HCT116 (cell line): ENCODE data around the gene DYNLRB2. TPM values are rescaled to one million over a fixed set of nuclear protein-coding genes. Genes with fewer than 3 reads are reported as not detected.

Experiments
- ATAC-seq: fragments of 200-7000 bp; cut with Tn5 transposase; 2 replicates; pipeline ENCODE4 v1.9.1; 2020; ENCODE audit warnings: mild to moderate bottlenecking, moderate library complexity
- BruUV-seq: library from RNA; stranded (reverse); fragments of 400-500 nt; replicated peaks from 2 replicates; lab custom pipeline; 2021; lab: Mats Ljungman, UMichigan
- CTCF ChIA-PET: fragments of 300-600 bp; sonication (Branson Sonifier 250); formaldehyde crosslinking; loops from one replicate; lab custom pipeline; 2021; ENCODE audit warnings: antibody characterized with exemption; lab: Charles Lee
- POLR2A ChIA-PET: fragments of 300-600, 350-600 bp; sonication (Branson Sonifier 250); formaldehyde crosslinking; loops from one replicate; lab custom pipeline; 2021; ENCODE audit warnings: antibody characterized with exemption; lab: Charles Lee
- RAD21 ChIA-PET, 2 experiments: fragments of 300-600 bp; sonication (Branson Sonifier 250); formaldehyde crosslinking; loops; one replicate each; lab custom pipeline; 2023; ENCODE audit warnings: low total read pairs in 2 of 2; ENCODE audit not compliant: uncharacterized antibody in 2 of 2, unreplicated experiment in 2 of 2, low non-redundant PET in 1 of 2; lab: Charles Lee
- DNase-seq: peaks from one replicate; pipeline ENCODE4 v3.0.0-alpha.2; 2010; ENCODE audit warnings: low read depth, low spot score
- H2AFZ ChIP-seq: fragments of 200-600 bp; shearing (Covaris generic), sonication (generic); 2 replicates; pipeline ENCODE4 v1.6.1; 2017; ENCODE audit warnings: low read depth, mixed run types, mixed read lengths, antibody characterized with exemption, low read length; ENCODE audit not compliant: poor library complexity, severe bottlenecking
- H3K27ac ChIP-seq: 2 replicates; pipeline ENCODE4 v1.5.1; 2012; ENCODE audit warnings: low read depth, low read length
- H3K27me3 ChIP-seq: fragments of 200-600 bp; sonication (generic); 2 replicates; pipeline ENCODE4 v1.6.1; 2016; ENCODE audit warnings: mixed run types, low read length, mixed read lengths; ENCODE audit not compliant: insufficient read depth
- H3K36me3 ChIP-seq, 2 experiments: fragments of 200-500 bp in 1 of 2; fragments of 200-600 bp in 1 of 2; sonication (Bioruptor generic) in 1 of 2; sonication (generic) in 1 of 2; 2 replicates each; pipeline versions ENCODE4 v1.5.1 to v1.6.1; 2014 to 2016; ENCODE audit warnings: low read length in 2 of 2, inconsistent platforms in 1 of 2, mixed read lengths in 1 of 2, mixed run types in 1 of 2; ENCODE audit not compliant: insufficient read depth in 2 of 2, control insufficient read depth in 1 of 2
- H3K4me1 ChIP-seq, 2 experiments: fragments of 200-600 bp in 1 of 2; sonication (generic) in 1 of 2; 2 replicates each; pipeline versions ENCODE4 v1.5.1 to v1.6.1; 2012 to 2017; ENCODE audit warnings: low read length in 2 of 2, inconsistent platforms in 1 of 2, mild to moderate bottlenecking in 1 of 2, mixed read lengths in 1 of 2, mixed run types in 1 of 2, moderate library complexity in 1 of 2; ENCODE audit not compliant: insufficient read depth in 2 of 2, control insufficient read depth in 1 of 2
- H3K4me2 ChIP-seq: fragments of 200-600 bp; sonication (generic); 2 replicates; pipeline ENCODE4 v1.6.1; 2017; ENCODE audit warnings: mixed run types, low read length, mixed read lengths
- H3K4me3 ChIP-seq, 2 experiments: fragments of 200-600 bp in 1 of 2; sonication (generic) in 1 of 2; replicated peaks in 1 of 2; 2 replicates each; pipeline ENCODE4 v1.5.1; 2011 to 2016; ENCODE audit warnings: low read length in 2 of 2, control low read depth in 1 of 2, low read depth in 1 of 2, mild to moderate bottlenecking in 1 of 2, mixed read lengths in 1 of 2, mixed run types in 1 of 2
- H3K79me2 ChIP-seq: fragments of 200-600 bp; sonication (generic); 2 replicates; pipeline ENCODE4 v1.6.1; 2017; ENCODE audit warnings: mild to moderate bottlenecking, mixed run types, low read length, moderate library complexity, mixed read lengths; ENCODE audit not compliant: insufficient read depth
- H3K9ac ChIP-seq: fragments of 200-600 bp; sonication (generic); 2 replicates; pipeline ENCODE4 v1.6.1; 2016; ENCODE audit warnings: low read length, mixed read lengths
- H3K9me2 ChIP-seq: fragments of 200-600 bp; sonication (generic), shearing (Covaris generic); 2 replicates; pipeline ENCODE4 v1.6.1; 2017; ENCODE audit warnings: mixed run types, mild to moderate bottlenecking, moderate library complexity; ENCODE audit not compliant: insufficient read depth
- H3K9me3 ChIP-seq, 2 experiments: fragments of 200-500 bp in 1 of 2; fragments of 200-600 bp in 1 of 2; sonication (Bioruptor generic) in 1 of 2; sonication (generic) in 1 of 2; 2 replicates each; pipeline ENCODE4 v1.6.1; 2014 to 2017; ENCODE audit warnings: low read length in 2 of 2, mixed read lengths in 2 of 2, inconsistent platforms in 1 of 2, low read depth in 1 of 2, mild to moderate bottlenecking in 1 of 2, mixed run types in 1 of 2, moderate library complexity in 1 of 2; ENCODE audit not compliant: control insufficient read depth in 1 of 2, insufficient read depth in 1 of 2
- H4K20me1 ChIP-seq: fragments of 200-600 bp; sonication (generic), shearing (Covaris generic); 2 replicates; pipeline ENCODE4 v1.6.1; 2017; ENCODE audit warnings: mixed run types, mild to moderate bottlenecking, moderate library complexity; ENCODE audit not compliant: insufficient read depth
- CBX3 ChIP-seq: IDR thresholded peaks from 2 replicates; pipeline ENCODE4 v1.6.1; 2012; ENCODE audit warnings: low read depth
- CEBPB ChIP-seq: IDR thresholded peaks from 2 replicates; pipeline ENCODE4 v1.6.1; 2012; ENCODE audit warnings: low read depth
- EGR1 ChIP-seq: IDR thresholded peaks from 2 replicates; pipeline ENCODE4 v1.6.1; 2012; ENCODE audit warnings: low read depth
- ELF1 ChIP-seq: IDR thresholded peaks from 2 replicates; pipeline ENCODE4 v1.6.1; 2012; ENCODE audit warnings: low read depth, borderline replicate concordance
- EZH2 ChIP-seq: fragments of 200-600 bp; sonication (generic); IDR thresholded peaks from 2 replicates; pipeline ENCODE4 v1.6.1; 2017; ENCODE audit warnings: antibody characterized with exemption, mixed run types
- EZH2phosphoT487 ChIP-seq: fragments of 200-600 bp; IDR thresholded peaks from 2 replicates; pipeline ENCODE4 v1.6.1; 2018; ENCODE audit warnings: antibody characterized with exemption, borderline replicate concordance
- FOSL1 ChIP-seq: IDR thresholded peaks from 2 replicates; pipeline ENCODE4 v1.6.1; 2012; ENCODE audit warnings: low read depth
- JUND ChIP-seq: IDR thresholded peaks from 2 replicates; pipeline ENCODE4 v1.6.1; 2012
- POLR2A ChIP-seq: IDR thresholded peaks from 2 replicates; pipeline ENCODE4 v1.7.0; 2011; ENCODE audit warnings: borderline replicate concordance; ENCODE audit not compliant: insufficient read depth, insufficient read length; ENCODE audit errors: extremely low read depth
- POLR2AphosphoS5 ChIP-seq: IDR thresholded peaks from 2 replicates; pipeline ENCODE4 v1.6.1; 2011; ENCODE audit warnings: mild to moderate bottlenecking, low read depth, low read length, moderate library complexity
- RAD21 ChIP-seq: IDR thresholded peaks from 2 replicates; pipeline ENCODE4 v1.6.1; 2012; ENCODE audit warnings: low read depth, mild to moderate bottlenecking
- SIN3A ChIP-seq: IDR thresholded peaks from 2 replicates; pipeline ENCODE4 v1.6.1; 2012; ENCODE audit warnings: low read depth
- SP1 ChIP-seq: IDR thresholded peaks from 2 replicates; pipeline ENCODE4 v1.6.1; 2012; ENCODE audit warnings: low read depth
- YY1 ChIP-seq: IDR thresholded peaks from 2 replicates; pipeline ENCODE4 v1.6.1; 2011; ENCODE audit warnings: low read length, low read depth, moderate library complexity, mild to moderate bottlenecking; ENCODE audit not compliant: insufficient replicate concordance; ENCODE audit errors: extremely low read depth
- ZFX ChIP-seq: fragments of 450-650 bp; IDR thresholded peaks from 2 replicates; pipeline ENCODE4 v1.6.1; 2017
- ZNF274 ChIP-seq: fragments of 200-500 bp; sonication (Bioruptor generic); IDR thresholded peaks from 2 replicates; pipeline ENCODE4 v1.6.1; 2014; ENCODE audit warnings: mild to moderate bottlenecking, low read depth, low read length, inconsistent platforms
- intact Hi-C: fragments of 100-400 bp; cut with micrococcal nuclease; formaldehyde crosslinking; loops from 2 replicates; pipeline ENCODE4 v1.10.0; 2022
- total RNA-seq: library from RNA; stranded (reverse); gene quantifications from one replicate; pipeline ENCODE4 v1.2.1, GENCODE V29; 2021; ENCODE audit not compliant: unreplicated experiment
- TF ChIP-seq, protein P1 (sequence below): IDR thresholded peaks from 2 replicates; pipeline ENCODE4 v1.6.1; 2011; ENCODE audit warnings: mild to moderate bottlenecking, low read length, moderate library complexity; ENCODE audit not compliant: insufficient replicate concordance; ENCODE audit errors: extremely low read depth
- TF ChIP-seq, protein P2 (sequence below): IDR thresholded peaks from 2 replicates; pipeline ENCODE4 v1.6.1; 2012
- TF ChIP-seq, protein P3 (sequence below), 3 experiments: fragments of 200-600 bp in 1 of 3; sonication (generic) in 1 of 3; IDR thresholded peaks in 2 of 3; conservative IDR thresholded peaks in 1 of 3; 2 replicates each; pipeline ENCODE4 v1.5.1; 2012 to 2017; ENCODE audit warnings: low read depth in 2 of 3, low read length in 2 of 3, antibody characterized with exemption in 1 of 3, borderline replicate concordance in 1 of 3, control low read depth in 1 of 3, mild to moderate bottlenecking in 1 of 3, mixed read lengths in 1 of 3, mixed run types in 1 of 3, moderate library complexity in 1 of 3; ENCODE audit not compliant: insufficient read depth in 1 of 3

Gene DYNLRB2
- total RNA-seq, 1 experiment from 2014 or later: not detected

DNA sequence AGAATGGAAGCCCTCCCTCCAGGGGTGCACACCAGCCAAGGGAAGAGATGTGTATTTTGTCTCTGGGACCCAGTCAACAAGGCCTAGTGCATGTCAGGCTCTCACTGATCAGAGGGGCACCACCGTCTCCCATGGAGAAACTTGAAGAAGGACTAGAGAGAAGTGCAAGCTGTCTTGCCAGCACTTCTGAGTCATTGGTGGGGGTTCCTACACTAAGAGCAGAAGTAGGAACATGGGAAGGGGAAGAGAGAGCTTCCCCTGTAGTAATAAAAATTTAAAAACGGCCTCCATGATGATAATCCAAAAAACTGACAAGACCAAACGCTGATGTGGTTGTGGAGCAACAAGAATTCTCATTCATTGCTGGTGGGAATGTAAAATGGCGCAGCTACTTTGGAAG, 46.3 kb downstream of the DYNLRB2 start:
- ChIA-PET RAD21 (no interaction called here), CTCF (no interaction called here), POLR2A (no interaction called here)
- Histone ChIP-seq H3K4me2 (no peak overlapping the region), H3K79me2 (no peaks in the 10 kb centered on the region), H3K36me3 (no peaks in the 10 kb centered on the region), H3K4me3 (no peak overlapping the region), H3K9me2 (no peaks in the 10 kb centered on the region), H3K4me1 (no peaks in the 10 kb centered on the region), H3K9ac (no peak overlapping the region), H3K9me3 (peaks cover 5% of the 10 kb centered on the region in 2 experiments; a peak in 2 of 4 replicates), H3K27me3 (no peaks in the 10 kb centered on the region), H4K20me1 (no peaks in the 10 kb centered on the region), H2AFZ (no peak overlapping the region), H3K27ac (no peak overlapping the region)
- TF ChIP-seq EZH2phosphoT487 (no peak), SP1 (no peak), FOSL1 (no peak), RAD21 (no peak), POLR2AphosphoS5 (no peak), POLR2A (no peak), ZFX (no peak), ELF1 (no peak), SIN3A (no peak), EGR1 (no peak), CEBPB (no peak), JUND (no peak), ZNF274 (no peak), CBX3 (no peak), YY1 (no peak), EZH2 (no peak)
- TF ChIP-seq, protein P1, sequence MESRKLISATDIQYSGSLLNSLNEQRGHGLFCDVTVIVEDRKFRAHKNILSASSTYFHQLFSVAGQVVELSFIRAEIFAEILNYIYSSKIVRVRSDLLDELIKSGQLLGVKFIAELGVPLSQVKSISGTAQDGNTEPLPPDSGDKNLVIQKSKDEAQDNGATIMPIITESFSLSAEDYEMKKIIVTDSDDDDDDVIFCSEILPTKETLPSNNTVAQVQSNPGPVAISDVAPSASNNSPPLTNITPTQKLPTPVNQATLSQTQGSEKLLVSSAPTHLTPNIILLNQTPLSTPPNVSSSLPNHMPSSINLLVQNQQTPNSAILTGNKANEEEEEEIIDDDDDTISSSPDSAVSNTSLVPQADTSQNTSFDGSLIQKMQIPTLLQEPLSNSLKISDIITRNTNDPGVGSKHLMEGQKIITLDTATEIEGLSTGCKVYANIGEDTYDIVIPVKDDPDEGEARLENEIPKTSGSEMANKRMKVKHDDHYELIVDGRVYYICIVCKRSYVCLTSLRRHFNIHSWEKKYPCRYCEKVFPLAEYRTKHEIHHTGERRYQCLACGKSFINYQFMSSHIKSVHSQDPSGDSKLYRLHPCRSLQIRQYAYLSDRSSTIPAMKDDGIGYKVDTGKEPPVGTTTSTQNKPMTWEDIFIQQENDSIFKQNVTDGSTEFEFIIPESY: no peak
- TF ChIP-seq, protein P2, sequence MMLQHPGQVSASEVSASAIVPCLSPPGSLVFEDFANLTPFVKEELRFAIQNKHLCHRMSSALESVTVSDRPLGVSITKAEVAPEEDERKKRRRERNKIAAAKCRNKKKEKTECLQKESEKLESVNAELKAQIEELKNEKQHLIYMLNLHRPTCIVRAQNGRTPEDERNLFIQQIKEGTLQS: no peak
- TF ChIP-seq, protein P3, sequence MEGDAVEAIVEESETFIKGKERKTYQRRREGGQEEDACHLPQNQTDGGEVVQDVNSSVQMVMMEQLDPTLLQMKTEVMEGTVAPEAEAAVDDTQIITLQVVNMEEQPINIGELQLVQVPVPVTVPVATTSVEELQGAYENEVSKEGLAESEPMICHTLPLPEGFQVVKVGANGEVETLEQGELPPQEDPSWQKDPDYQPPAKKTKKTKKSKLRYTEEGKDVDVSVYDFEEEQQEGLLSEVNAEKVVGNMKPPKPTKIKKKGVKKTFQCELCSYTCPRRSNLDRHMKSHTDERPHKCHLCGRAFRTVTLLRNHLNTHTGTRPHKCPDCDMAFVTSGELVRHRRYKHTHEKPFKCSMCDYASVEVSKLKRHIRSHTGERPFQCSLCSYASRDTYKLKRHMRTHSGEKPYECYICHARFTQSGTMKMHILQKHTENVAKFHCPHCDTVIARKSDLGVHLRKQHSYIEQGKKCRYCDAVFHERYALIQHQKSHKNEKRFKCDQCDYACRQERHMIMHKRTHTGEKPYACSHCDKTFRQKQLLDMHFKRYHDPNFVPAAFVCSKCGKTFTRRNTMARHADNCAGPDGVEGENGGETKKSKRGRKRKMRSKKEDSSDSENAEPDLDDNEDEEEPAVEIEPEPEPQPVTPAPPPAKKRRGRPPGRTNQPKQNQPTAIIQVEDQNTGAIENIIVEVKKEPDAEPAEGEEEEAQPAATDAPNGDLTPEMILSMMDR (IDR thresholded peaks at IDR 0.05 in 2 of 3, conservative IDR thresholded peaks at IDR 0.05 in 1 of 3; ENCODE audit: borderline replicate concordance in 1 of 3, insufficient read depth in 1 of 3, low read depth in 2 of 3, low read length in 2 of 3): no peak
- DNase-seq (no peak), ATAC-seq (no peak)
- intact Hi-C loops: no loop called here
- no TSS peak for BruUV-seq
